Activated T-cell treated with anti-CD3 and anti-CD28 coated beads, Interleukin-2, amount 50 U/mL, for 1 hour (primary cell): ENCODE results near the gene STOX1.
"Not testable (repeated sequence)": the region's sequence is repeated elsewhere in the genome, so short reads cannot be mapped to it uniquely, and the experiment has no call there.

Source experiments
- DNase-seq: peaks from one replicate; pipeline ENCODE4 v3.0.0-alpha.2; 2020

The STOX1 gene

GRCh38 chr10:68831961-68832455 is 4.7 kb downstream of the STOX1 start:
- DNase-seq = no peak

- DNase-seq = no peak
Measured at GRCh38 chr10:68832601-68833000, 5.3 kb downstream of the STOX1 start.

- no peak for DNase-seq
Measured at GRCh38 chr10:68837626-68838322, 10.4 kb downstream of the STOX1 start.

GRCh38 chr10:68840650-68841049 is 13.3 kb downstream of the STOX1 start:
- not testable (repeated sequence) for DNase-seq

GRCh38 chr10:68848281-68848680 is 20.9 kb downstream of the STOX1 start:
- no peak for DNase-seq

GRCh38 chr10:68848806-68849205 is 21.5 kb downstream of the STOX1 start:
- DNase-seq = no peak

- no peak for DNase-seq
Measured at GRCh38 chr10:68856352-68856751, 29.0 kb downstream of the STOX1 start.

GRCh38 chr10:68857005-68857404 is 29.7 kb downstream of the STOX1 start:
- DNase-seq = no peak

- no peak for DNase-seq
Measured at GRCh38 chr10:68861253-68861652, 33.9 kb downstream of the STOX1 start.

- no peak for DNase-seq
Measured at GRCh38 chr10:68864611-68865010, 37.3 kb downstream of the STOX1 start.

- not testable (repeated sequence) for DNase-seq
Measured at GRCh38 chr10:68868173-68868572, 40.8 kb downstream of the STOX1 start.

GRCh38 chr10:68869623-68870022 is 42.3 kb downstream of the STOX1 start:
- DNase-seq = no peak

- no peak for DNase-seq
Measured at GRCh38 chr10:68870061-68870460, 42.7 kb downstream of the STOX1 start.

- no peak for DNase-seq
Measured at GRCh38 chr10:68870545-68871104, 43.3 kb downstream of the STOX1 start.

- no peak for DNase-seq
Measured at GRCh38 chr10:68871105-68871711, 43.9 kb downstream of the STOX1 start.

- no peak for DNase-seq
Measured at GRCh38 chr10:68871731-68872342, 44.5 kb downstream of the STOX1 start.

GRCh38 chr10:68876246-68877138 is 49.2 kb downstream of the STOX1 start:
- no peak for DNase-seq

GRCh38 chr10:68877482-68878110 is 50.3 kb downstream of the STOX1 start:
- DNase-seq = no peak

- no peak for DNase-seq
Measured at GRCh38 chr10:68878496-68878895, 51.2 kb downstream of the STOX1 start.

GRCh38 chr10:68879628-68880027 is 52.3 kb downstream of the STOX1 start:
- DNase-seq = no peak

- DNase-seq = no peak
Measured at GRCh38 chr10:68880181-68880580, 52.9 kb downstream of the STOX1 start.

GRCh38 chr10:68895041-68895440 is 67.7 kb downstream of the STOX1 start:
- DNase-seq = no peak
